Measurements from ENCODE around the gene HRH1.
"Not testable (repeated sequence)": the region's sequence is repeated elsewhere in the genome, so short reads cannot be mapped to it uniquely, and the experiment has no call there.

Gene HRH1

GRCh38 chr3:11203961-11204360, 49.7 kb downstream of the HRH1 start:
- DNase-seq, result no peak
- H3K27me3 Mint-ChIP-seq, result peaks cover 41% of the 10 kb centered on the region
- no peaks in the 10 kb centered on the region for H3K9me3 Mint-ChIP-seq
- no peak overlapping the region for H3K4me3 Mint-ChIP-seq
- H3K27ac Mint-ChIP-seq, result peak overlapping the region in 1 of 2 donors; percentile 8
- H3K4me1 Mint-ChIP-seq, result peaks cover 5% of the 10 kb centered on the region
- no peak for ATAC-seq

- Mint-ChIP-seq H3K4me3 (no peak overlapping the region), H3K4me1 (no peaks in the 10 kb centered on the region), H3K27ac (no peak overlapping the region), H3K27me3 (peaks cover 33% of the 10 kb centered on the region), H3K9me3 (no peaks in the 10 kb centered on the region)
- ATAC-seq (no peak), DNase-seq (no peak)
Observed at GRCh38 chr3:11204697-11205348, 50.5 kb downstream of the HRH1 start.

GRCh38 chr3:11205881-11206280, 51.6 kb downstream of the HRH1 start:
- not testable (repeated sequence) for H3K27ac Mint-ChIP-seq, DNase-seq, H3K9me3 Mint-ChIP-seq, H3K4me3 Mint-ChIP-seq, H3K4me1 Mint-ChIP-seq, ATAC-seq
- H3K27me3 Mint-ChIP-seq, result peaks cover 34% of the 10 kb centered on the region

- H3K4me3 Mint-ChIP-seq, result no peak overlapping the region
- H3K27me3 Mint-ChIP-seq, result peaks cover 39% of the 10 kb centered on the region
- no peak overlapping the region for H3K27ac Mint-ChIP-seq
- H3K9me3 Mint-ChIP-seq, result no peaks in the 10 kb centered on the region
- no peak for DNase-seq
- no peaks in the 10 kb centered on the region for H3K4me1 Mint-ChIP-seq
- no peak for ATAC-seq
Observed at GRCh38 chr3:11206316-11206715, 52.0 kb downstream of the HRH1 start.

DNA sequence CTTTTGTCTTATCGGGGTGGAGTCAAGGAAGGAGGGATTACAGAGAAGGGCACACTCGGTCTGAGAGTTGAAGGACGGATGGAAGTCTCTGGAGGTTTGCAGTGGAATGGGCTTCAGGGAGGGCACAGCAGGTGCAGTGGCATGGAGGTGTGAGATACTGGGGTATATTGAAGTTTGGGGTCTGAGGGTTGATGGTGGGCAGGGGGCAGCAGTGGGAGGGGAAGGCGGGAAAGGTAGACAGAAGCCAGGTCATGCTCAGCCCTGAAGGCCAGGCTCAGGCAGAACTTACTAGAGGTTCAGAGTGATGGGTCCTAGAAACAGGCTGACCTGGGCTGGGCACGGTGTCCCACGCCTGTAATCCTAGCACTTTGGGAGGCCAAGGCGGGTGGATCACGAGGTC, 52.7 kb downstream of the HRH1 start:
- Mint-ChIP-seq H3K9me3 (no peaks in the 10 kb centered on the region), H3K4me1 (no peaks in the 10 kb centered on the region), H3K27me3 (peaks cover 40% of the 10 kb centered on the region), H3K27ac (no peak overlapping the region), H3K4me3 (no peak overlapping the region)
- no peak for ATAC-seq
- DNase-seq, result no peak

DNA sequence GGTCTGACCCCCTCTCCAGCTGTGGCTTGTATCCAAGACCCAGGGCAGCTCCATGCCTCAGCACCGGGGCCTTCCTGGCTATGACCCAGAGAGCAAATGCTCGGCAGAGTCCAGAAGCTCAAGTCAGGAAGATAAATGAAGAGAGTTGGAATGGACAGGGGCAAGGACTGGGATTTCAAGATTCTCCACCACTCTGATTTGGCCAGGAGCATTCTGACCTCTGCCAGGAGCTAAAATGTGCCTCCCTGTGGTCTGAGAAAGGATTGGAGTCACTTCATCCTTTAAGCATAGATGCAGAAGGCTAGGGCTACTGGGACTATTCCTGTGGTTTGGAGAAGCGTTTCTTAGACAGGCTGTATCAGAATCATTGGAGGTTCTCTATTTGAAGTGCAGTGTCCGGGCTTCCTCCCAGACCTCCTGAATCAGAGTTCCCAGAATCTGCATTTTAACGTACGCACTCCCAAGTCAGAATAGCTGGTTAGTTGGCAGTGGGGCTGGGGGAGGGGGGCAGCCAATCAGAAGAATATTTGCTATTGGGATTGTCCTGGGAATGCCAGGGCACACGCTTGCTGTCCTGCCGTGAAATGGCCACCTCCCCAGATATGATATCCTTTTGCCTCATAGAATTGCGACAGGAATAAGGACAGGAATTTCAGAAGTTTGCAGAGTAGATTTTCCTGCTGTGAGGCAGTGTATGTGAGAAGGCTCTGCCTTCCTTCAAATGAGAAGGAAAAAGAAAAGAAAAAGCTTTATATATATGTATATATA, 57.4 kb downstream of the HRH1 start:
- no peak for ATAC-seq
- no peak overlapping the region for H3K27ac Mint-ChIP-seq
- no peaks in the 10 kb centered on the region for H3K4me1 Mint-ChIP-seq
- H3K27me3 Mint-ChIP-seq, result peaks cover 14% of the 10 kb centered on the region
- no peak overlapping the region for H3K4me3 Mint-ChIP-seq
- no peaks in the 10 kb centered on the region for H3K9me3 Mint-ChIP-seq
- no peak for DNase-seq

DNA sequence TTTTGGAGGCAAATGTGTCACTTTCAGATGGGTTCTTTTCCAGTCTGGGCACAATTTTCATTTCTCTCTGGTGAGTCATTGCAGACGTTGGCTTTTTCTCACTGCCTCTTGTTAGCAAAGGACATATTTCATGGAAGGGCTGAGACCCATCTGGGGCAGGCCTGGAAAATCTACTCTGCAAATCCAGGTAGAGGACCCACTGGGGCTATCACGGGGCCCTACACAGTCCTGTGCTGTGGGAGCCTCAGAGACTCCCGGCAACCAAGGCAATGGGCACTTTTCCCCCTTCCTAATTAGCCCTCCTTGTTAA, 58.0 kb downstream of the HRH1 start:
- Mint-ChIP-seq H3K4me1 (no peaks in the 10 kb centered on the region), H3K4me3 (no peak overlapping the region), H3K9me3 (no peaks in the 10 kb centered on the region), H3K27me3 (peaks cover 9% of the 10 kb centered on the region), H3K27ac (no peak overlapping the region)
- DNase-seq (no peak), ATAC-seq (no peak)

GRCh38 chr3:11212784-11213183, 58.5 kb downstream of the HRH1 start:
- DNase-seq (no peak), ATAC-seq (no peak)
- no peaks in the 10 kb centered on the region for H3K9me3 Mint-ChIP-seq

GRCh38 chr3:11213810-11214450, 59.6 kb downstream of the HRH1 start:
- ATAC-seq (no peak), DNase-seq (no peak)
- no peak overlapping the region for H3K4me3 Mint-ChIP-seq
- no peaks in the 10 kb centered on the region for H3K9me3 Mint-ChIP-seq
- H3K27me3 Mint-ChIP-seq, result peaks cover 9% of the 10 kb centered on the region
- no peaks in the 10 kb centered on the region for H3K4me1 Mint-ChIP-seq
- no peak overlapping the region for H3K27ac Mint-ChIP-seq

More at GRCh38 chr3:11212784-11213183, 58.5 kb downstream of the HRH1 start:
- Mint-ChIP-seq H3K4me1 (no peaks in the 10 kb centered on the region), H3K4me3 (no peak overlapping the region), H3K27me3 (peaks cover 9% of the 10 kb centered on the region), H3K27ac (no peak overlapping the region)

- ATAC-seq, result no peak
- H3K9me3 Mint-ChIP-seq, result no peaks in the 10 kb centered on the region
- DNase-seq, result no peak
- H3K4me1 Mint-ChIP-seq, result no peaks in the 10 kb centered on the region
- peaks cover 9% of the 10 kb centered on the region for H3K27me3 Mint-ChIP-seq
- H3K4me3 Mint-ChIP-seq, result no peak overlapping the region
- no peak overlapping the region for H3K27ac Mint-ChIP-seq
Observed at GRCh38 chr3:11214451-11214978, 60.2 kb downstream of the HRH1 start.

GRCh38 chr3:11217370-11217769, 63.1 kb downstream of the HRH1 start:
- not testable (repeated sequence) for H3K4me3 Mint-ChIP-seq, H3K27me3 Mint-ChIP-seq, H3K9me3 Mint-ChIP-seq, DNase-seq, ATAC-seq, H3K4me1 Mint-ChIP-seq, H3K27ac Mint-ChIP-seq

DNA sequence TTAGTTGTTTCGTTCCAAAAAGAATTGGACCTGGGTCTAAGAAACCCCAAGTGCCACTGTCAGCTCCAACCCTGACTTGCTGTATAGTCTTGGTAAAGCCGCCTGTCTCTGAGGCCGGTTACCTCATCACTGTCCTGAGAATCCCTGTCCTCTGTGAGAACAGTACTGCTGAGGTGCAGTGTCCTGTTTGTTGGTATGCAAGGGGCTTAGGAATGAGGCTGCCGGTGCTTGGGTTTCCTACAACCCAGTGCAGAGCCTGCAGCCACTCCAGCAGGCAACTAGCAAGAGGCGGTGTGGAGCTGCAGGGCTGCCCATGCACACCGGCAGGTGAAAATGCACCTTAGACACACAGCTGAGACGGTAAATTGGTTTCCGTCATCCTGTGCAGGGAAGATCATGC, 65.9 kb downstream of the HRH1 start:
- no peak for ATAC-seq
- H3K9me3 Mint-ChIP-seq, result no peaks in the 10 kb centered on the region
- H3K27me3 Mint-ChIP-seq, result no peaks in the 10 kb centered on the region
- H3K27ac Mint-ChIP-seq, result no peak overlapping the region
- DNase-seq, result no peak
- peaks cover 3% of the 10 kb centered on the region for H3K4me1 Mint-ChIP-seq
- H3K4me3 Mint-ChIP-seq, result no peak overlapping the region

DNA sequence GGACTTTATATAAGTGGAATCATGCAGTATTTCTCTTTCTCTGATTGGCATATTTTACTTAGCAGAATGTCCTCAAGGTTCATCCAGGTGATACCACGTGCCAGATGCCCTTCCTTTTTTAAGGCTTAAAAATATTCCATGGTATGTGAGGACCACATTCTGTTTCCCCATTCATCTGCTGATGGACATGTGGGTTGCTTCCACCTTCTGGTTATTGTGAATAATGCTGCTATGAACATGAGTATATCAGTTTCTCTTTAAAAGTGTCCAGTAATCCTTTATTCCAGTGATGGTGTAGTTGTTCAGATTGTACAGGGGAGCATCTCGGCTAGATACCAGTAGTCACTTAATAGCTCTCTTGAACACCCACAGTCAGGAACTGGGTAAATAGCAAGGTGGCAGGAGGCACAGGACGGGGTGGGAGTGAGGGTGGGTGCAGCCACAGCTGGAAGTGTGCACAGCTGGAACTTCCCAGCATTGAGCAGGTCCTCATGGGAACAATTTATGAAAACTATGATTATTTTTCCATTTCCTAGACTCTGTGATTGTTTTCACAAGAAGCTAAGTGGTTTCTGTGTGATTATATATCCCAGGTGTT, 67.6 kb downstream of the HRH1 start:
- Mint-ChIP-seq H3K4me1 (peaks cover 16% of the 10 kb centered on the region), H3K27ac (no peak overlapping the region), H3K27me3 (no peaks in the 10 kb centered on the region), H3K4me3 (no peak overlapping the region), H3K9me3 (no peaks in the 10 kb centered on the region)
- DNase-seq (no peak), ATAC-seq (no peak)

- Mint-ChIP-seq H3K4me3 (no peak overlapping the region), H3K4me1 (peaks cover 24% of the 10 kb centered on the region), H3K27me3 (no peaks in the 10 kb centered on the region), H3K9me3 (no peaks in the 10 kb centered on the region), H3K27ac (no peak overlapping the region)
- no peak for ATAC-seq
- DNase-seq, result no peak
Observed at GRCh38 chr3:11224010-11224409, 69.7 kb downstream of the HRH1 start.

DNA sequence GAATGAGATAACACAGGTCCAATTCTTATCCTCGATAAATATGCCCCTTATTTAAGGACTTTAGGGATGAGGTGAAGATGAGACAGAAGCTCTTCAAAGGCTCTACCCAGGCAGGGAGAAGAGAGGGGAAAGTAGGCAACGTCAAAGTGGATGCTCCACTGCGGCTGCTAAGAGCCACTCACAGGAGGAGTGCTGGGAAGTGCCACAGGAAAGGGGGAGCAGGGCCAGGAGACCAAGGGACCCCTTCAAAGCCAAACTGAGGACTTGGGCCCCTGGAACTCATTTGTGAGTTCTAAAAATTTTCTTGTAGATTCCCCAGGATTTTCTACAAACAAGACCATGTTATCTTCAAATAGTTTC, 70.6 kb downstream of the HRH1 start:
- no peak overlapping the region for H3K4me3 Mint-ChIP-seq
- ATAC-seq (no peak), DNase-seq (no peak)
- H3K4me1 Mint-ChIP-seq, result peaks cover 24% of the 10 kb centered on the region
- no peaks in the 10 kb centered on the region for H3K9me3 Mint-ChIP-seq
- no peaks in the 10 kb centered on the region for H3K27me3 Mint-ChIP-seq
- no peak overlapping the region for H3K27ac Mint-ChIP-seq

DNA sequence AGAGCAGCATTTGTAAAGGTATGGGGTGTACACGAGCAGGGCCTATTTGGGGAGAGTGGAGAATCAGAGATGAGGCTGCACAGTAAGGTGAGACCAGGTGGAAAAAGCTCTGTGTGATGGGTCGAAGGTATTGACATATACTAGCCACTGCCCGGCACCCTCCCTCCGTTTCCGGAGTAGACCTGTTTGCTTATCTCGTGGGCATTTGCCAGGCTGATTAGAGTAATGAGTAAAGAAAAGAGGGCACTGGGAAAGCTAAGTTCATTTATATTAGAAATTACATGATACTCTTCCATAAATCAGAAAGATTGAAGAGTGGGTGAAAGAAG, 71.7 kb downstream of the HRH1 start:
- no peak for DNase-seq
- Mint-ChIP-seq H3K9me3 (no peaks in the 10 kb centered on the region), H3K27me3 (no peaks in the 10 kb centered on the region), H3K4me1 (peaks cover 29% of the 10 kb centered on the region), H3K27ac (no peak overlapping the region), H3K4me3 (peak overlapping the region; percentile 27 to 58)
- no peak for ATAC-seq

Measured in stimulated activated naive CD8-positive, alpha-beta T cell treated with anti-CD3 and anti-CD28 coated beads, Interleukin-15, amount 100 ng/mL, for 72 hours (primary cell).